GM23338 (cell line): ENCODE results near the gene CHIC2. TPM values are rescaled to one million over a fixed set of nuclear protein-coding genes. Genes with fewer than 3 reads are reported as not detected.

Experiments used
- ATAC-seq: fragments of 200-7000 bp; cut with Tn5 transposase; 3 replicates; pipeline ENCODE4 v1.9.1; 2020
- DNase-seq: peaks from one replicate; pipeline ENCODE4 v3.0.0-alpha.2; 2015; ENCODE audit warnings: low spot score
- H2AFZ ChIP-seq: fragments of 200-600 bp; sonication (generic); 2 replicates; pipeline ENCODE4 v1.8.0; 2016; ENCODE audit warnings: antibody characterized with exemption, mild to moderate bottlenecking, moderate library complexity
- H3F3A ChIP-seq: fragments of 200-600 bp; sonication (generic); replicated peaks from 2 replicates; pipeline ENCODE4 v1.8.0; 2017; ENCODE audit warnings: antibody characterized with exemption, mixed run types, low read depth
- H3K27ac ChIP-seq: fragments of 200-600 bp; sonication (generic); 2 replicates; pipeline ENCODE4 v1.6.1; 2016; ENCODE audit warnings: low read depth
- H3K27me3 ChIP-seq: fragments of 200-600 bp; sonication (generic); 2 replicates; pipeline ENCODE4 v1.8.0; 2016; ENCODE audit warnings: mild to moderate bottlenecking, mixed run types, moderate library complexity; ENCODE audit not compliant: insufficient read depth
- H3K36me3 ChIP-seq: fragments of 200-600 bp; sonication (generic); 2 replicates; pipeline ENCODE4 v1.8.0; 2016; ENCODE audit warnings: mild to moderate bottlenecking; ENCODE audit not compliant: insufficient read depth
- H3K4me1 ChIP-seq: fragments of 200-600 bp; sonication (generic); 2 replicates; pipeline ENCODE4 v1.8.0; 2016; ENCODE audit warnings: mild to moderate bottlenecking, moderate library complexity; ENCODE audit not compliant: insufficient read depth
- H3K4me2 ChIP-seq: fragments of 200-600 bp; sonication (generic); 2 replicates; pipeline ENCODE4 v1.7.1; 2017; ENCODE audit warnings: mixed run types
- H3K4me3 ChIP-seq: fragments of 200-600 bp; sonication (generic); 2 replicates; pipeline ENCODE4 v1.6.1; 2016; ENCODE audit warnings: mixed run types
- H3K79me2 ChIP-seq: fragments of 200-600 bp; sonication (generic); replicated peaks from 2 replicates; pipeline ENCODE4 v1.8.0; 2017; ENCODE audit warnings: mild to moderate bottlenecking; ENCODE audit not compliant: insufficient read depth
- H3K9me2 ChIP-seq: fragments of 200-600 bp; sonication (generic); 2 replicates; pipeline ENCODE4 v1.8.0; 2017; ENCODE audit not compliant: insufficient read depth
- H4K20me1 ChIP-seq: fragments of 200-600 bp; sonication (generic); replicated peaks from 2 replicates; pipeline ENCODE4 v1.8.0; 2017; ENCODE audit warnings: mild to moderate bottlenecking; ENCODE audit not compliant: insufficient read depth
- H3K27ac Mint-ChIP-seq: 2 replicates; pipeline ENCODE4 v1.8.0; 2020; ENCODE audit warnings: inconsistent platforms, mild to moderate bottlenecking, moderate library complexity, mixed read lengths
- H3K27me3 Mint-ChIP-seq: 3 replicates; pipeline ENCODE4 v1.8.0; 2022; ENCODE audit warnings: low read depth, mild to moderate bottlenecking, moderate library complexity, mixed read lengths, inconsistent platforms; ENCODE audit not compliant: insufficient read depth, poor library complexity
- H3K36me3 Mint-ChIP-seq: 3 replicates; pipeline ENCODE4 v1.8.0; 2021; ENCODE audit warnings: low read depth, mild to moderate bottlenecking, inconsistent platforms, moderate library complexity, mixed read lengths
- H3K4me1 Mint-ChIP-seq: 3 replicates; pipeline ENCODE4 v1.8.0; 2020; ENCODE audit warnings: mild to moderate bottlenecking, inconsistent platforms, mixed read lengths
- H3K4me3 Mint-ChIP-seq: 3 replicates; pipeline ENCODE4 v1.8.0; 2021; ENCODE audit warnings: moderate library complexity, mild to moderate bottlenecking, inconsistent platforms, mixed read lengths
- H3K9me3 Mint-ChIP-seq: 3 replicates; pipeline ENCODE4 v1.8.0; 2020; ENCODE audit warnings: moderate library complexity, mild to moderate bottlenecking, inconsistent platforms, mixed read lengths
- CREB1 ChIP-seq: fragments of 250-450 bp; sonication (Bioruptor Pico); IDR thresholded peaks from 2 replicates; pipeline ENCODE4 v1.5.0; 2020; ENCODE audit warnings: low read depth, mild to moderate bottlenecking, moderate library complexity
- EZH2 ChIP-seq: fragments of 200-600 bp; sonication (generic); IDR thresholded peaks from one replicate; pipeline ENCODE4 v1.8.0; 2017; ENCODE audit warnings: antibody characterized with exemption, mild to moderate bottlenecking, low read depth; ENCODE audit not compliant: unreplicated experiment
- EZH2phosphoT487 ChIP-seq: fragments of 200-600 bp; sonication (generic); IDR thresholded peaks from one replicate; pipeline ENCODE4 v1.8.1; 2018; ENCODE audit warnings: antibody characterized with exemption; ENCODE audit not compliant: unreplicated experiment
- NANOG ChIP-seq: IDR thresholded peaks from 2 replicates; pipeline ENCODE4 v1.6.1; 2016; ENCODE audit warnings: antibody characterized with exemption, borderline replicate concordance
- STAT1 ChIP-seq: IDR thresholded peaks from one replicate; pipeline ENCODE4 v1.6.1; 2016; ENCODE audit warnings: antibody characterized with exemption; ENCODE audit not compliant: unreplicated experiment
- ZNF114 ChIP-seq: fragments of 250-450 bp; sonication (Bioruptor Pico); IDR thresholded peaks from 2 replicates; pipeline ENCODE4 v1.5.0; 2020; ENCODE audit warnings: mild to moderate bottlenecking, moderate library complexity
- polyA plus RNA-seq: library from polyadenylated mRNA; unstranded; fragments of >200 nt; fragmentation: Nextera tagmentation; extraction: Ambion mirVana; gene quantifications from 2 replicates; pipeline ENCODE4 v1.2.1, GENCODE V29; 2016
- total RNA-seq: library from RNA; depleted of rRNA; stranded (reverse); fragments of >200 nt; shearing (Covaris generic); gene quantifications from 2 replicates; pipeline ENCODE4 v1.2.3, GENCODE V29; 2014
- TF ChIP-seq, protein P1 (sequence below): fragments of 250-450 bp; sonication (Bioruptor Pico); IDR thresholded peaks from 2 replicates; pipeline ENCODE4 v1.5.0; 2020; ENCODE audit warnings: mild to moderate bottlenecking, moderate library complexity
- TF ChIP-seq, protein P2 (sequence below), 2 experiments: fragments of 200-600 bp in 1 of 2; sonication (generic) in 1 of 2; conservative IDR thresholded peaks; 2 replicates each; pipeline versions ENCODE4 v1.5.1 to v1.6.1; 2016 to 2017; ENCODE audit warnings: antibody characterized with exemption in 2 of 2, low read depth in 2 of 2, mild to moderate bottlenecking in 2 of 2, moderate library complexity in 1 of 2

CHIC2 gene
- total and polyA plus RNA-seq, 2 experiments from 2014 or later: 17.2 to 18.3 TPM

DNA sequence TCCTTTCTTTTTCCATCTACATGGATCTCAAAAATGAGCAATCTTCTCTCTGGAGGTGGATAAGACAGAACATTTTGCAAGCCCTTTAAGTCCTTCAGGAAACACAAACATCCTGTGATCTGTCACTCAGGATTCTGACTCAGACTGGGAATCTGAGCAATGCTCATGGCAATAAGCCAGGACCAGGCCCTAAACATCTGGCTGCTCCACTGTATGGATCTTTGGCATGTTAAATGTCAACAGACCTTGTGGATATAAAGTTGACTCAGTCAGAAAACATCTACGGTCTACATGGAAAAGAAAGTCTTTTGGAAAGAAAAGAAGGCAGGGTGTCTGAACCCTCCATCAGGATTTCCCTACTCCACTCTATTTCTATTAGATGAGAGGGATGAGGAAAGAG lies 17.8 kb upstream of the CHIC2 start (continued):
- TF ChIP-seq, protein P1, sequence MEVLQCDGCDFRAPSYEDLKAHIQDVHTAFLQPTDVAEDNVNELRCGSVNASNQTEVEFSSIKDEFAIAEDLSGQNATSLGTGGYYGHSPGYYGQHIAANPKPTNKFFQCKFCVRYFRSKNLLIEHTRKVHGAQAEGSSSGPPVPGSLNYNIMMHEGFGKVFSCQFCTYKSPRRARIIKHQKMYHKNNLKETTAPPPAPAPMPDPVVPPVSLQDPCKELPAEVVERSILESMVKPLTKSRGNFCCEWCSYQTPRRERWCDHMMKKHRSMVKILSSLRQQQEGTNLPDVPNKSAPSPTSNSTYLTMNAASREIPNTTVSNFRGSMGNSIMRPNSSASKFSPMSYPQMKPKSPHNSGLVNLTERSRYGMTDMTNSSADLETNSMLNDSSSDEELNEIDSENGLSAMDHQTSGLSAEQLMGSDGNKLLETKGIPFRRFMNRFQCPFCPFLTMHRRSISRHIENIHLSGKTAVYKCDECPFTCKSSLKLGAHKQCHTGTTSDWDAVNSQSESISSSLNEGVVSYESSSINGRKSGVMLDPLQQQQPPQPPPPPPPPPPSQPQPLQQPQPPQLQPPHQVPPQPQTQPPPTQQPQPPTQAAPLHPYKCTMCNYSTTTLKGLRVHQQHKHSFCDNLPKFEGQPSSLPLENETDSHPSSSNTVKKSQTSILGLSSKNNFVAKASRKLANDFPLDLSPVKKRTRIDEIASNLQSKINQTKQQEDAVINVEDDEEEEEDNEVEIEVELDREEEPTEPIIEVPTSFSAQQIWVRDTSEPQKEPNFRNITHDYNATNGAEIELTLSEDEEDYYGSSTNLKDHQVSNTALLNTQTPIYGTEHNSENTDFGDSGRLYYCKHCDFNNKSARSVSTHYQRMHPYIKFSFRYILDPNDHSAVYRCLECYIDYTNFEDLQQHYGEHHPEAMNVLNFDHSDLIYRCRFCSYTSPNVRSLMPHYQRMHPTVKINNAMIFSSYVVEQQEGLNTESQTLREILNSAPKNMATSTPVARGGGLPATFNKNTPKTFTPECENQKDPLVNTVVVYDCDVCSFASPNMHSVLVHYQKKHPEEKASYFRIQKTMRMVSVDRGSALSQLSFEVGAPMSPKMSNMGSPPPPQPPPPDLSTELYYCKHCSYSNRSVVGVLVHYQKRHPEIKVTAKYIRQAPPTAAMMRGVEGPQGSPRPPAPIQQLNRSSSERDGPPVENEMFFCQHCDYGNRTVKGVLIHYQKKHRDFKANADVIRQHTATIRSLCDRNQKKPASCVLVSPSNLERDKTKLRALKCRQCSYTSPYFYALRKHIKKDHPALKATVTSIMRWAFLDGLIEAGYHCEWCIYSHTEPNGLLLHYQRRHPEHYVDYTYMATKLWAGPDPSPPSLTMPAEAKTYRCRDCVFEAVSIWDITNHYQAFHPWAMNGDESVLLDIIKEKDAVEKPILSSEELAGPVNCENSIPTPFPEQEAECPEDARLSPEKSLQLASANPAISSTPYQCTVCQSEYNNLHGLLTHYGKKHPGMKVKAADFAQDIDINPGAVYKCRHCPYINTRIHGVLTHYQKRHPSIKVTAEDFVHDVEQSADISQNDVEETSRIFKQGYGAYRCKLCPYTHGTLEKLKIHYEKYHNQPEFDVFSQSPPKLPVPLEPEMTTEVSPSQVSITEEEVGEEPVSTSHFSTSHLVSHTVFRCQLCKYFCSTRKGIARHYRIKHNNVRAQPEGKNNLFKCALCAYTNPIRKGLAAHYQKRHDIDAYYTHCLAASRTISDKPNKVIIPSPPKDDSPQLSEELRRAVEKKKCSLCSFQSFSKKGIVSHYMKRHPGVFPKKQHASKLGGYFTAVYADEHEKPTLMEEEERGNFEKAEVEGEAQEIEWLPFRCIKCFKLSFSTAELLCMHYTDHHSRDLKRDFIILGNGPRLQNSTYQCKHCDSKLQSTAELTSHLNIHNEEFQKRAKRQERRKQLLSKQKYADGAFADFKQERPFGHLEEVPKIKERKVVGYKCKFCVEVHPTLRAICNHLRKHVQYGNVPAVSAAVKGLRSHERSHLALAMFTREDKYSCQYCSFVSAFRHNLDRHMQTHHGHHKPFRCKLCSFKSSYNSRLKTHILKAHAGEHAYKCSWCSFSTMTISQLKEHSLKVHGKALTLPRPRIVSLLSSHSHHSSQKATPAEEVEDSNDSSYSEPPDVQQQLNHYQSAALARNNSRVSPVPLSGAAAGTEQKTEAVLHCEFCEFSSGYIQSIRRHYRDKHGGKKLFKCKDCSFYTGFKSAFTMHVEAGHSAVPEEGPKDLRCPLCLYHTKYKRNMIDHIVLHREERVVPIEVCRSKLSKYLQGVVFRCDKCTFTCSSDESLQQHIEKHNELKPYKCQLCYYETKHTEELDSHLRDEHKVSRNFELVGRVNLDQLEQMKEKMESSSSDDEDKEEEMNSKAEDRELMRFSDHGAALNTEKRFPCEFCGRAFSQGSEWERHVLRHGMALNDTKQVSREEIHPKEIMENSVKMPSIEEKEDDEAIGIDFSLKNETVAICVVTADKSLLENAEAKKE (CRISPR knock-in tag): no peak
- TF ChIP-seq STAT1: no peak
- no peak for TF ChIP-seq ZNF114 (CRISPR knock-in tag)
- no peak for TF ChIP-seq CREB1
- TF ChIP-seq EZH2: no peak
- no peak for TF ChIP-seq EZH2phosphoT487
- TF ChIP-seq NANOG: no peak

DNA sequence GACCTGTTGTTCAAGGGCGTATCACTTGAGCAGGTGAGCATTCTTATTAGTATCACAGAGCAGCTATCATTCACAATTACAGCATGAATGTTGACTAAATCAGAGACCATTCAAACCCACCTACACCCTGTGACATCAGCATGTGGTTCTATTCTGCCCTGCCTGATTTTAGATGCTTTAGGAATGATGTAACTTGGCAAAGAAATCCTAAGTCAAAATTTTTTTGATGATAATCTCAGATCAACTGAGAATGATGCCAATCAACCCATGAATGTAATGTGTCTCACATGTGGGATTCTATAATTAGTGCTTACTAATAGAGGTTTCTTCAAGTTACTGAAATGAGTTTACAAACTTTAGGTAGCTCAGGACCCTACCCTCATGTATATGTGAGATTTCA lies 13.4 kb upstream of the CHIC2 start:
- no peak overlapping the region for H3K4me2 ChIP-seq
- no peaks in the 10 kb centered on the region for H3K79me2 ChIP-seq
- H3K9me3 Mint-ChIP-seq: no peaks in the 10 kb centered on the region
- no peaks in the 10 kb centered on the region for H3K4me1 ChIP-seq
- H3K27me3 Mint-ChIP-seq: peaks cover 3% of the 10 kb centered on the region
- H4K20me1 ChIP-seq: no peaks in the 10 kb centered on the region
- no peaks in the 10 kb centered on the region for H3K9me2 ChIP-seq
- no peak overlapping the region for H3K4me3 ChIP-seq
- no peaks in the 10 kb centered on the region for H3K36me3 Mint-ChIP-seq
- H3F3A ChIP-seq: no peaks in the 10 kb centered on the region
- DNase-seq: no peak
- no peaks in the 10 kb centered on the region for H3K36me3 ChIP-seq
- no peak overlapping the region for H3K27ac Mint-ChIP-seq
- no peaks in the 10 kb centered on the region for H3K27me3 ChIP-seq
- no peak for ATAC-seq
- 0 out of 2 replicates have a peak overlapping the region, but pooled peaks have one; percentile 72 for H2AFZ ChIP-seq
- TF ChIP-seq STAT1: no peak
- TF ChIP-seq, protein P2, sequence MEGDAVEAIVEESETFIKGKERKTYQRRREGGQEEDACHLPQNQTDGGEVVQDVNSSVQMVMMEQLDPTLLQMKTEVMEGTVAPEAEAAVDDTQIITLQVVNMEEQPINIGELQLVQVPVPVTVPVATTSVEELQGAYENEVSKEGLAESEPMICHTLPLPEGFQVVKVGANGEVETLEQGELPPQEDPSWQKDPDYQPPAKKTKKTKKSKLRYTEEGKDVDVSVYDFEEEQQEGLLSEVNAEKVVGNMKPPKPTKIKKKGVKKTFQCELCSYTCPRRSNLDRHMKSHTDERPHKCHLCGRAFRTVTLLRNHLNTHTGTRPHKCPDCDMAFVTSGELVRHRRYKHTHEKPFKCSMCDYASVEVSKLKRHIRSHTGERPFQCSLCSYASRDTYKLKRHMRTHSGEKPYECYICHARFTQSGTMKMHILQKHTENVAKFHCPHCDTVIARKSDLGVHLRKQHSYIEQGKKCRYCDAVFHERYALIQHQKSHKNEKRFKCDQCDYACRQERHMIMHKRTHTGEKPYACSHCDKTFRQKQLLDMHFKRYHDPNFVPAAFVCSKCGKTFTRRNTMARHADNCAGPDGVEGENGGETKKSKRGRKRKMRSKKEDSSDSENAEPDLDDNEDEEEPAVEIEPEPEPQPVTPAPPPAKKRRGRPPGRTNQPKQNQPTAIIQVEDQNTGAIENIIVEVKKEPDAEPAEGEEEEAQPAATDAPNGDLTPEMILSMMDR (conservative IDR thresholded peaks at IDR 0.05; ENCODE audit: low read depth in 2 of 2): no peak
- no peak for TF ChIP-seq CREB1
- TF ChIP-seq, protein P1 (CRISPR knock-in tag): no peak
- no peak overlapping the region for H3K27ac ChIP-seq
- H3K4me3 Mint-ChIP-seq: no peak overlapping the region
- H3K4me1 Mint-ChIP-seq: peaks cover 2% of the 10 kb centered on the region; the same call in 1 of the 3 replicates
